WTC11 (cell line): Measurements from ENCODE around the gene TMTC1. TPM values are rescaled to one million over a fixed set of nuclear protein-coding genes. Genes with fewer than 3 reads are reported as not detected.

Experiments used
- ATAC-seq: fragments of 200-7000 bp; cut with Tn5 transposase; 2 replicates; pipeline ENCODE4 v1.10.0; 2021; ENCODE audit warnings: mild to moderate bottlenecking, moderate library complexity
- CTCF ChIA-PET: fragments of 300-600 bp; sonication (Branson Sonifier 250); formaldehyde crosslinking; loops from one replicate; lab custom pipeline; 2021; ENCODE audit warnings: antibody characterized with exemption; lab: Charles Lee
- POLR2A ChIA-PET: fragments of 350-600 bp; sonication (Branson Sonifier 250); formaldehyde crosslinking; loops from one replicate; lab custom pipeline; 2021; ENCODE audit warnings: antibody characterized with exemption; lab: Charles Lee
- DNase-seq: peaks from one replicate; pipeline ENCODE4 v3.0.0; 2021; ENCODE audit warnings: low spot score
- H3K27ac Mint-ChIP-seq: 2 replicates; pipeline ENCODE4 v1.8.0; 2021; ENCODE audit warnings: mixed read lengths
- H3K27me3 Mint-ChIP-seq: 2 replicates; pipeline ENCODE4 v1.8.0; 2021; ENCODE audit warnings: low read depth, mild to moderate bottlenecking, moderate library complexity, mixed read lengths
- H3K36me3 Mint-ChIP-seq: 2 replicates; pipeline ENCODE4 v1.8.0; 2021; ENCODE audit warnings: mixed read lengths
- H3K4me1 Mint-ChIP-seq: 2 replicates; pipeline ENCODE4 v1.8.0; 2022; ENCODE audit warnings: mixed read lengths
- H3K4me3 Mint-ChIP-seq: 2 replicates; pipeline ENCODE4 v1.8.0; 2021; ENCODE audit warnings: mild to moderate bottlenecking, moderate library complexity, mixed read lengths
- H3K9me3 Mint-ChIP-seq: 2 replicates; pipeline ENCODE4 v1.8.0; 2021; ENCODE audit warnings: mixed read lengths
- ARID4B ChIP-seq: sonication (generic); formaldehyde crosslinking; IDR thresholded peaks from 2 replicates; pipeline ENCODE4 v1.8.0; 2023; ENCODE audit warnings: missing genetic modification reagents, mild to moderate bottlenecking, borderline replicate concordance
- FOXK1 ChIP-seq: sonication (generic); formaldehyde crosslinking; IDR thresholded peaks from 2 replicates; pipeline ENCODE4 v1.8.0; 2022; ENCODE audit warnings: mild to moderate bottlenecking, moderate library complexity, missing genetic modification reagents
- GABPB1 ChIP-seq: sonication (generic); formaldehyde crosslinking; IDR thresholded peaks from 2 replicates; pipeline ENCODE4 v1.8.1; 2023; ENCODE audit warnings: mild to moderate bottlenecking, missing genetic modification reagents
- NR1H2 ChIP-seq: sonication (generic); formaldehyde crosslinking; IDR thresholded peaks from 2 replicates; pipeline ENCODE4 v1.9.0; 2021; ENCODE audit warnings: mild to moderate bottlenecking, moderate library complexity, missing genetic modification reagents
- PREB ChIP-seq: sonication (generic); formaldehyde crosslinking; IDR thresholded peaks from 2 replicates; pipeline ENCODE4 v1.8.1; 2022; ENCODE audit warnings: mild to moderate bottlenecking, missing genetic modification reagents, moderate library complexity, borderline replicate concordance
- RORB ChIP-seq: fragments of 250-450 bp; sonication (Bioruptor Pico); IDR thresholded peaks from 2 replicates; pipeline ENCODE4 v1.9.0; 2021; ENCODE audit warnings: mild to moderate bottlenecking
- TEAD4 ChIP-seq: sonication (generic); formaldehyde crosslinking; IDR thresholded peaks from 2 replicates; pipeline ENCODE4 v1.8.0; 2022; ENCODE audit warnings: mild to moderate bottlenecking, missing genetic modification reagents
- USF2 ChIP-seq: sonication (generic); formaldehyde crosslinking; IDR thresholded peaks from 2 replicates; pipeline ENCODE4 v1.8.1; 2023; ENCODE audit warnings: mild to moderate bottlenecking, missing genetic modification reagents, moderate library complexity
- ZNF425 ChIP-seq: fragments of 250-450 bp; sonication (Bioruptor Pico); conservative IDR thresholded peaks from 2 replicates; pipeline ENCODE4 v1.9.0; 2021; ENCODE audit warnings: mild to moderate bottlenecking
- total RNA-seq: library from RNA; stranded (reverse); gene quantifications from 3 replicates; pipeline ENCODE4 v1.2.3, GENCODE V29; 2021
- TF ChIP-seq, protein P1 (sequence below): sonication (generic); formaldehyde crosslinking; IDR thresholded peaks from 2 replicates; pipeline ENCODE4 v1.8.0; 2023; ENCODE audit warnings: mild to moderate bottlenecking, missing genetic modification reagents
- TF ChIP-seq, protein P2 (sequence below): sonication (generic); formaldehyde crosslinking; IDR thresholded peaks from 2 replicates; pipeline ENCODE4 v1.8.1; 2023; ENCODE audit warnings: mild to moderate bottlenecking, missing genetic modification reagents, borderline replicate concordance

TMTC1 gene
- total RNA-seq, 1 experiment from 2014 or later, result 17.3 TPM

GRCh38 chr12:29551812-29552211 is 231.9 kb downstream of the TMTC1 start (continued):
- no peak for TF ChIP-seq TEAD4
- TF ChIP-seq PREB (CRISPR knock-in tag), result no peak
- no peak for TF ChIP-seq ARID4B (CRISPR knock-in tag)
- no peak for TF ChIP-seq ZNF425 (CRISPR knock-in tag)

GRCh38 chr12:29547864-29548263 is 235.9 kb downstream of the TMTC1 start:
- no peak for ATAC-seq
- CTCF ChIA-PET, result interaction anchor here (1.1 kb wide), 1 partner anchor 354 kb away, joined by 3 read pairs; no protein-coding TSS in a partner anchor
- no peaks in the 10 kb centered on the region for H3K27me3 Mint-ChIP-seq
- DNase-seq, result no peak
- no peak for TF ChIP-seq NR1H2 (CRISPR knock-in tag)
- TF ChIP-seq, protein P1, sequence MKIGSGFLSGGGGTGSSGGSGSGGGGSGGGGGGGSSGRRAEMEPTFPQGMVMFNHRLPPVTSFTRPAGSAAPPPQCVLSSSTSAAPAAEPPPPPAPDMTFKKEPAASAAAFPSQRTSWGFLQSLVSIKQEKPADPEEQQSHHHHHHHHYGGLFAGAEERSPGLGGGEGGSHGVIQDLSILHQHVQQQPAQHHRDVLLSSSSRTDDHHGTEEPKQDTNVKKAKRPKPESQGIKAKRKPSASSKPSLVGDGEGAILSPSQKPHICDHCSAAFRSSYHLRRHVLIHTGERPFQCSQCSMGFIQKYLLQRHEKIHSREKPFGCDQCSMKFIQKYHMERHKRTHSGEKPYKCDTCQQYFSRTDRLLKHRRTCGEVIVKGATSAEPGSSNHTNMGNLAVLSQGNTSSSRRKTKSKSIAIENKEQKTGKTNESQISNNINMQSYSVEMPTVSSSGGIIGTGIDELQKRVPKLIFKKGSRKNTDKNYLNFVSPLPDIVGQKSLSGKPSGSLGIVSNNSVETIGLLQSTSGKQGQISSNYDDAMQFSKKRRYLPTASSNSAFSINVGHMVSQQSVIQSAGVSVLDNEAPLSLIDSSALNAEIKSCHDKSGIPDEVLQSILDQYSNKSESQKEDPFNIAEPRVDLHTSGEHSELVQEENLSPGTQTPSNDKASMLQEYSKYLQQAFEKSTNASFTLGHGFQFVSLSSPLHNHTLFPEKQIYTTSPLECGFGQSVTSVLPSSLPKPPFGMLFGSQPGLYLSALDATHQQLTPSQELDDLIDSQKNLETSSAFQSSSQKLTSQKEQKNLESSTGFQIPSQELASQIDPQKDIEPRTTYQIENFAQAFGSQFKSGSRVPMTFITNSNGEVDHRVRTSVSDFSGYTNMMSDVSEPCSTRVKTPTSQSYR (CRISPR knock-in tag), result no peak
- TF ChIP-seq FOXK1, result no peak
- TF ChIP-seq, protein P2, sequence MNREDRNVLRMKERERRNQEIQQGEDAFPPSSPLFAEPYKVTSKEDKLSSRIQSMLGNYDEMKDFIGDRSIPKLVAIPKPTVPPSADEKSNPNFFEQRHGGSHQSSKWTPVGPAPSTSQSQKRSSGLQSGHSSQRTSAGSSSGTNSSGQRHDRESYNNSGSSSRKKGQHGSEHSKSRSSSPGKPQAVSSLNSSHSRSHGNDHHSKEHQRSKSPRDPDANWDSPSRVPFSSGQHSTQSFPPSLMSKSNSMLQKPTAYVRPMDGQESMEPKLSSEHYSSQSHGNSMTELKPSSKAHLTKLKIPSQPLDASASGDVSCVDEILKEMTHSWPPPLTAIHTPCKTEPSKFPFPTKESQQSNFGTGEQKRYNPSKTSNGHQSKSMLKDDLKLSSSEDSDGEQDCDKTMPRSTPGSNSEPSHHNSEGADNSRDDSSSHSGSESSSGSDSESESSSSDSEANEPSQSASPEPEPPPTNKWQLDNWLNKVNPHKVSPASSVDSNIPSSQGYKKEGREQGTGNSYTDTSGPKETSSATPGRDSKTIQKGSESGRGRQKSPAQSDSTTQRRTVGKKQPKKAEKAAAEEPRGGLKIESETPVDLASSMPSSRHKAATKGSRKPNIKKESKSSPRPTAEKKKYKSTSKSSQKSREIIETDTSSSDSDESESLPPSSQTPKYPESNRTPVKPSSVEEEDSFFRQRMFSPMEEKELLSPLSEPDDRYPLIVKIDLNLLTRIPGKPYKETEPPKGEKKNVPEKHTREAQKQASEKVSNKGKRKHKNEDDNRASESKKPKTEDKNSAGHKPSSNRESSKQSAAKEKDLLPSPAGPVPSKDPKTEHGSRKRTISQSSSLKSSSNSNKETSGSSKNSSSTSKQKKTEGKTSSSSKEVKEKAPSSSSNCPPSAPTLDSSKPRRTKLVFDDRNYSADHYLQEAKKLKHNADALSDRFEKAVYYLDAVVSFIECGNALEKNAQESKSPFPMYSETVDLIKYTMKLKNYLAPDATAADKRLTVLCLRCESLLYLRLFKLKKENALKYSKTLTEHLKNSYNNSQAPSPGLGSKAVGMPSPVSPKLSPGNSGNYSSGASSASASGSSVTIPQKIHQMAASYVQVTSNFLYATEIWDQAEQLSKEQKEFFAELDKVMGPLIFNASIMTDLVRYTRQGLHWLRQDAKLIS (CRISPR knock-in tag), result no peak
- TF ChIP-seq USF2, result no peak
- TF ChIP-seq GABPB1 (CRISPR knock-in tag), result no peak
- TF ChIP-seq RORB (CRISPR knock-in tag), result no peak
- POLR2A ChIA-PET, result no interaction called here
- H3K4me1 Mint-ChIP-seq, result peaks cover 36% of the 10 kb centered on the region
- H3K9me3 Mint-ChIP-seq, result 0 out of 2 replicates have a peak, but pooled peaks cover 4% of the 10 kb centered on the region
- H3K27ac Mint-ChIP-seq, result no peak overlapping the region
- no peak overlapping the region for H3K4me3 Mint-ChIP-seq
- no peaks in the 10 kb centered on the region for H3K36me3 Mint-ChIP-seq
